Activated CD4-positive, alpha-beta T cell treated with anti-CD3 and anti-CD28 coated beads for 36 hours (primary cell): Measurements from ENCODE around the gene PTPRT. TPM values are rescaled to one million over a fixed set of nuclear protein-coding genes. Genes with fewer than 3 reads are reported as not detected.
"Not testable (repeated sequence)": the region's sequence is repeated elsewhere in the genome, so short reads cannot be mapped to it uniquely, and the experiment has no call there.

Experiments
- ATAC-seq: fragments of 200-7000 bp; cut with Tn5 transposase; one replicate; pipeline ENCODE4 v1.10.0; 2021; ENCODE audit warnings: mild to moderate bottlenecking, moderate library complexity
- CTCF ChIA-PET: fragments of 350-600 bp; sonication (Branson Sonifier 250); formaldehyde crosslinking; loops from one replicate; lab custom pipeline; 2021; ENCODE audit warnings: antibody characterized with exemption; lab: Charles Lee
- POLR2A ChIA-PET: fragments of 350-600 bp; sonication (Branson Sonifier 250); formaldehyde crosslinking; loops from one replicate; lab custom pipeline; 2021; ENCODE audit warnings: antibody characterized with exemption, inconsistent platforms; lab: Charles Lee
- DNase-seq: peaks from one replicate; pipeline ENCODE4 v3.0.0-alpha.2; 2020
- H3K27ac Mint-ChIP-seq: one replicate; pipeline ENCODE4 v1.8.0; 2021; ENCODE audit warnings: mixed read lengths
- H3K27me3 Mint-ChIP-seq: one replicate; pipeline ENCODE4 v1.8.0; 2021; ENCODE audit warnings: mixed read lengths
- H3K36me3 Mint-ChIP-seq: one replicate; pipeline ENCODE4 v1.8.0; 2021; ENCODE audit warnings: low read depth, mixed read lengths
- H3K4me1 Mint-ChIP-seq: one replicate; pipeline ENCODE4 v1.8.0; 2021; ENCODE audit warnings: mixed read lengths
- H3K4me3 Mint-ChIP-seq: one replicate; pipeline ENCODE4 v1.8.0; 2021; ENCODE audit warnings: mild to moderate bottlenecking, moderate library complexity, mixed read lengths
- H3K9me3 Mint-ChIP-seq: one replicate; pipeline ENCODE4 v1.8.0; 2021; ENCODE audit warnings: low read depth, mixed read lengths
- intact Hi-C, 2 experiments: fragments of 100-400 bp; cut with DNase I in 1 of 2; cut with micrococcal nuclease in 1 of 2; formaldehyde crosslinking; loops; one replicate each; pipeline versions ENCODE4 v1.14.2 to v1.15.1; 2022 to 2024; cut with DNase I, micrococcal nuclease
- total RNA-seq, 2 experiments: library from RNA; stranded (reverse); gene quantifications; one replicate each; pipeline ENCODE4 v1.2.3, GENCODE V29; 2021

Gene PTPRT
- total RNA-seq, 2 experiments from 2014 or later, result not detected

- ChIA-PET CTCF (interaction anchor here (0.7 to 1.5 kb wide), 5 partner anchors 15 to 1452 kb away, joined by 3 to 5 read pairs (median 3); no protein-coding TSS in a partner anchor), POLR2A (interaction anchor here (0.5 kb wide), 1 partner anchor 218 kb away, joined by 4 read pairs; no protein-coding TSS in a partner anchor)
- ATAC-seq, result peak; percentile 42
- Mint-ChIP-seq H3K9me3 (no peaks in the 10 kb centered on the region), H3K27ac (no peak overlapping the region), H3K4me1 (peaks cover 4% of the 10 kb centered on the region), H3K4me3 (no peak overlapping the region), H3K36me3 (no peaks in the 10 kb centered on the region), H3K27me3 (peaks cover 43% of the 10 kb centered on the region)
- intact Hi-C loops, result loop anchor here (1.0 to 10.0 kb wide), 5 partner anchors 220 to 1449 kb away; no protein-coding TSS in a partner anchor
- peak; percentile 83 for DNase-seq
These were observed 2.1 kb downstream of the PTPRT start for GRCh38 chr20:43187476-43188233.

GRCh38 chr20:43186312-43186711, 3.4 kb downstream of the PTPRT start:
- ATAC-seq (no peak), DNase-seq (no peak)
- POLR2A ChIA-PET, result no interaction called here
- Mint-ChIP-seq H3K4me3 (no peak overlapping the region), H3K9me3 (no peaks in the 10 kb centered on the region), H3K4me1 (peaks cover 4% of the 10 kb centered on the region), H3K36me3 (no peaks in the 10 kb centered on the region), H3K27me3 (peaks cover 38% of the 10 kb centered on the region), H3K27ac (no peak overlapping the region)
- CTCF ChIA-PET, result no interaction called here
- intact Hi-C loops, result loop anchor here (2.0 to 10.0 kb wide), 3 partner anchors 221 to 1446 kb away; no protein-coding TSS in a partner anchor

- no peaks in the 10 kb centered on the region for H3K36me3 Mint-ChIP-seq
- ATAC-seq (no peak), DNase-seq (no peak)
- H3K27me3 Mint-ChIP-seq, result peaks cover 34% of the 10 kb centered on the region
- H3K9me3 Mint-ChIP-seq, result no peaks in the 10 kb centered on the region
- ChIA-PET POLR2A (no interaction called here), CTCF (no interaction called here)
- H3K4me3 Mint-ChIP-seq, result no peak overlapping the region
- H3K27ac Mint-ChIP-seq, result no peak overlapping the region
- peaks cover 4% of the 10 kb centered on the region for H3K4me1 Mint-ChIP-seq
- intact Hi-C loops, result loop anchor here (2.0 to 10.0 kb wide), 3 partner anchors 221 to 1445 kb away; no protein-coding TSS in a partner anchor
These were observed 3.8 kb downstream of the PTPRT start for GRCh38 chr20:43185901-43186300.

- no peak overlapping the region for H3K27ac Mint-ChIP-seq
- no peaks in the 10 kb centered on the region for H3K36me3 Mint-ChIP-seq
- H3K4me3 Mint-ChIP-seq, result no peak overlapping the region
- ChIA-PET POLR2A (no interaction called here), CTCF (no interaction called here)
- peaks cover 23% of the 10 kb centered on the region for H3K27me3 Mint-ChIP-seq
- H3K9me3 Mint-ChIP-seq, result no peaks in the 10 kb centered on the region
- no peak for DNase-seq
- ATAC-seq, result no peak
- intact Hi-C loops, result loop anchor here in 1 of 2 experiments (10.0 kb wide), 1 partner anchor 1229 kb away; no protein-coding TSS in a partner anchor
- H3K4me1 Mint-ChIP-seq, result peaks cover 4% of the 10 kb centered on the region
These were observed 6.1 kb downstream of the PTPRT start for GRCh38 chr20:43183536-43184070.

- Mint-ChIP-seq H3K9me3 (no peaks in the 10 kb centered on the region), H3K4me1 (no peaks in the 10 kb centered on the region), H3K27me3 (peaks cover 3% of the 10 kb centered on the region), H3K4me3 (no peak overlapping the region), H3K36me3 (no peaks in the 10 kb centered on the region), H3K27ac (no peak overlapping the region)
- ATAC-seq, result no peak
- ChIA-PET POLR2A (no interaction called here), CTCF (no interaction called here)
- no peak for DNase-seq
- intact Hi-C loops, result no loop called here
These were observed 11.6 kb downstream of the PTPRT start for GRCh38 chr20:43178080-43178479.

GRCh38 chr20:43176726-43177125, 13.0 kb downstream of the PTPRT start:
- peaks cover 3% of the 10 kb centered on the region for H3K27me3 Mint-ChIP-seq
- ChIA-PET POLR2A (no interaction called here), CTCF (no interaction called here)
- no peaks in the 10 kb centered on the region for H3K4me1 Mint-ChIP-seq
- intact Hi-C loops, result no loop called here
- H3K4me3 Mint-ChIP-seq, result no peak overlapping the region
- ATAC-seq, result no peak
- no peak for DNase-seq
- no peak overlapping the region for H3K27ac Mint-ChIP-seq
- no peaks in the 10 kb centered on the region for H3K36me3 Mint-ChIP-seq
- no peaks in the 10 kb centered on the region for H3K9me3 Mint-ChIP-seq

- Mint-ChIP-seq H3K27me3 (peaks cover 3% of the 10 kb centered on the region), H3K36me3 (no peaks in the 10 kb centered on the region), H3K4me3 (no peak overlapping the region), H3K4me1 (no peaks in the 10 kb centered on the region), H3K9me3 (no peaks in the 10 kb centered on the region), H3K27ac (no peak overlapping the region)
- no peak for ATAC-seq
- intact Hi-C loops, result no loop called here
- CTCF ChIA-PET, result no interaction called here
- DNase-seq, result no peak
- POLR2A ChIA-PET, result no interaction called here
These were observed 17.8 kb downstream of the PTPRT start for GRCh38 chr20:43171930-43172329.

- intact Hi-C loops, result no loop called here
- no peaks in the 10 kb centered on the region for H3K36me3 Mint-ChIP-seq
- ATAC-seq (no peak), DNase-seq (no peak)
- no peak overlapping the region for H3K27ac Mint-ChIP-seq
- H3K27me3 Mint-ChIP-seq, result peaks cover 4% of the 10 kb centered on the region
- H3K9me3 Mint-ChIP-seq, result no peaks in the 10 kb centered on the region
- no peaks in the 10 kb centered on the region for H3K4me1 Mint-ChIP-seq
- POLR2A ChIA-PET, result no interaction called here
- CTCF ChIA-PET, result no interaction called here
- no peak overlapping the region for H3K4me3 Mint-ChIP-seq
These were observed 18.9 kb downstream of the PTPRT start for GRCh38 chr20:43170771-43171170.

GRCh38 chr20:43167615-43168014, 22.1 kb downstream of the PTPRT start:
- intact Hi-C loops, result no loop called here

GRCh38 chr20:43167021-43167420, 22.7 kb downstream of the PTPRT start:
- Mint-ChIP-seq H3K4me1 (no peaks in the 10 kb centered on the region), H3K36me3 (no peaks in the 10 kb centered on the region), H3K27me3 (peaks cover 3% of the 10 kb centered on the region), H3K9me3 (no peaks in the 10 kb centered on the region), H3K27ac (no peak overlapping the region), H3K4me3 (no peak overlapping the region)
- ChIA-PET POLR2A (no interaction called here), CTCF (no interaction called here)
- intact Hi-C loops, result no loop called here
- DNase-seq (no peak), ATAC-seq (no peak)

More at GRCh38 chr20:43167615-43168014, 22.1 kb downstream of the PTPRT start:
- no peaks in the 10 kb centered on the region for H3K36me3 Mint-ChIP-seq
- POLR2A ChIA-PET, result no interaction called here
- no peaks in the 10 kb centered on the region for H3K4me1 Mint-ChIP-seq
- H3K9me3 Mint-ChIP-seq, result no peaks in the 10 kb centered on the region
- peaks cover 3% of the 10 kb centered on the region for H3K27me3 Mint-ChIP-seq
- no peak overlapping the region for H3K27ac Mint-ChIP-seq
- no peak overlapping the region for H3K4me3 Mint-ChIP-seq
- ATAC-seq (no peak), DNase-seq (no peak)
- CTCF ChIA-PET, result no interaction called here

GRCh38 chr20:43165611-43166010, 24.1 kb downstream of the PTPRT start:
- POLR2A ChIA-PET, result no interaction called here
- DNase-seq (no peak), ATAC-seq (no peak)
- Mint-ChIP-seq H3K9me3 (no peaks in the 10 kb centered on the region), H3K27ac (no peak overlapping the region), H3K4me3 (no peak overlapping the region), H3K36me3 (no peaks in the 10 kb centered on the region), H3K27me3 (peaks cover 3% of the 10 kb centered on the region), H3K4me1 (no peaks in the 10 kb centered on the region)
- intact Hi-C loops, result no loop called here
- CTCF ChIA-PET, result no interaction called here

- DNase-seq, H3K36me3 Mint-ChIP-seq, H3K4me1 Mint-ChIP-seq, H3K4me3 Mint-ChIP-seq, ATAC-seq, H3K27ac Mint-ChIP-seq, H3K27me3 Mint-ChIP-seq, H3K9me3 Mint-ChIP-seq, intact Hi-C loops, CTCF ChIA-PET, POLR2A ChIA-PET: not testable (repeated sequence)
These were observed 25.0 kb downstream of the PTPRT start for GRCh38 chr20:43164736-43165135.
